Fibroblast of the aortic adventitia (primary cell): ENCODE results near the gene ZNF132. TPM values are rescaled to one million over a fixed set of nuclear protein-coding genes. Genes with fewer than 3 reads are reported as not detected.
A peak's percentile ranks its signal among the peaks of the same experiment; 100 is the strongest.

Experiments used
- DNase-seq: peaks from one replicate; pipeline ENCODE4 v3.0.0-alpha.2; 2010; ENCODE audit warnings: low read depth
- H3K4me3 ChIP-seq: 2 replicates; pipeline ENCODE4 v1.5.1; 2011; ENCODE audit warnings: low read depth, mild to moderate bottlenecking, control low read depth, low read length, moderate library complexity
- CTCF ChIP-seq: IDR thresholded peaks from 2 replicates; pipeline ENCODE4 v1.5.1; 2011; ENCODE audit warnings: mild to moderate bottlenecking, low read length, control low read depth, inconsistent platforms; ENCODE audit not compliant: insufficient read depth
- total RNA-seq: library from RNA; depleted of rRNA; stranded (reverse); fragments of >200 nt; gene quantifications from 2 replicates; pipeline ENCODE4 v1.2.3, GENCODE V29; 2012; ENCODE audit warnings: low replicate concordance

ZNF132 gene
- total RNA-seq, 1 donor = 10.8 TPM

DNA sequence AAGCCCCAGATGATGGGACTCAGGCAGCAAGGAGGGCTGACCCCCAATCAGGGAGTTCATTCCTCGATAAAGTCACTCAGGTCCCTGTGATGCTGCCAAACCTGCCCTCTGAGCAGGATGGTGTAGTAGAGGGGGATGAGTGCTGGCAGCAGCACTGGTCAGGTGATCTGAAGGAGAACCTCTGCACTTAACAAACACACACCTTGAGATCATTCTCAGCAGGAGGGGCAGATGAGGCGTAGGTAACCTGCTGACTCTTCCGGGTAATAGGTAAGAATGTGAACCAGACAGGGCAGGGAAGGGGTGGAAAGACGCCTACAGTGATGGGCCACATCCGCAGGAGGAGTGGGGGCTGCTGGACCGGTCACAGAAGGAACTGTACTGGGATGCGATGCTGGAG lies 39.4 kb upstream of the ZNF132 start:
- DNase-seq = no peak
- TF ChIP-seq CTCF = no peak
- H3K4me3 ChIP-seq = no peak overlapping the region

GRCh38 chr19:58477871-58478270 lies 37.9 kb upstream of the ZNF132 start:
- H3K4me3 ChIP-seq = no peak overlapping the region
- no peak for TF ChIP-seq CTCF
- DNase-seq = no peak

DNA sequence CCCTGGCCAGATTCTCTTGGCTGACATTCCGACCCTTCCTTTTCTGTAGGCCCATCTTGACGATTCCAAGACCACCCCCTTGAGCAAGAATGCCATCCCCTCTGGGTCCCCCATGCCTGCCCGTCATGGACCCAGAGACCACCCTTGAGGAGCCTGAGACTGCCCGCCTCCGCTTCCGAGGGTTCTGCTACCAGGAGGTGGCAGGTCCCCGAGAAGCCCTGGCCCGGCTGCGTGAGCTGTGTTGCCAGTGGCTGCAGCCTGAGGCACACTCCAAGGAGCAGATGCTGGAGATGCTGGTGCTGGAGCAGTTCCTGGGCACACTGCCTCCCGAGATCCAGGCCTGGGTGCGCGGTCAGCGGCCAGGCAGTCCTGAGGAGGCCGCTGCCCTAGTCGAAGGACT lies 37.2 kb upstream of the ZNF132 start:
- no peak for TF ChIP-seq CTCF
- H3K4me3 ChIP-seq = peak overlapping the region; percentile 74
- DNase-seq = no peak

DNA sequence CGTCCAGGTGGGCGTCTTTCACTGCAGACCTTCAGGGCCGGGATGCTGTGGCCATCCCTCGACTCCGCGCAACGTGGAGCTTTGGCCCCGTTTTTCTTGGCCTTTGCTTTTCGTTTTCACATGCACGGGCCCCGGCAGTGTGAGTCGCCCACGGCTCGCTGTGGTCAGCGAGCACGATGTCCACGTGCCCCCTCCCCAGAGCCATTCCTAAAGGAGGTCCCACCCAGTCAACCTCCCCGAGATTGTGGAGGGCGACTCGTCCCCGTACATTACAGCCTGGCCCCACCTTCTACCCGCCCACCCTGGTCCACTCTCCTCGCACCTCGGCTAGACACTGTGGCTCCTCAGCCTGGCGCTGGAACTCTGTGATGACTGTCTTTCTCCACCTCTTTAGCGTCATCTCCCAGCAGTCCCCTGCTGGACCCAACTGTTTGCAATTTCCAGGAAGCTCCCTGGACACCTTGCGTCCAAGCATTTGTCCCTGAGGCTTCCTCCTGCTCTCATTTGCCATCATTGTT lies 36.6 kb upstream of the ZNF132 start:
- H3K4me3 ChIP-seq = peak overlapping the region; percentile 74
- DNase-seq = peak; percentile 19
- no peak for TF ChIP-seq CTCF

DNA sequence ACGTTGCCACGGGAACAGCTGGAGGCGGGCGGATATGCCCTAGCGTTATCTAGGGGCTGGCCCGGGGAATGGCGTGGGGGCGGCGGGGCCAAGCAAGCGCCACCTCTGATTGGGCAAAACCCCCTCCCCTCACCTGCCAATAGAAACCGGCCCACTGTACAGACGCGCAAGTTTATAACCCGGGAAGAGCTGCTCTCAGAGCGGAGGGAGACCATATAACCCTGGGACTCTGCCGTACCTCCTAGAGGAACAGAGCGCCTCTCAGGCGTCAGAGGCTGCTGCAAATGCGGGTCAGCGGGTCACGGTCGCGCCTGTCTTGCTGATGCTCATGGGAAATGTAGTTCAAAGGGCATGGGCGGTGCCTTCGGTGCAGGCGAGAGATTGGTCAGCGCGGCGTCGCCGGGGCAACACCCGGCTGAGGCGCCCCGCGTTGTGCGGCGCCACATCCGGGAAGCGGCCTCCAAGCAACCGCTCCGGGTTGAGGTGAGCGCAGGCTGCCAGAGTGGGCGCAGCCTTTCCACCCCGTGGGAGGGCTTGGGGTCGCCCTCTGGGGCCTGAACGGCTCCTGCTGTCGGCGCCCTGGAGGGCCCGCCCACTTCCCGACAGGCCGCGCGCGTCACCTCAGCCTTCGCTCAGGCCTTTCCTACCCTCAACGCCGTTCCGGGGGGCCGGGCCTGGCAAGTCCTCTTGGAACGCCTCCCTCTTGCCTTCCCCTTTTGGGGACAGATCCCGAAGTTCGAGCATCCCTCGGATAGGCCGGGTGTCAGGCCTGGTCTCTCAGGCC lies 36.0 kb upstream of the ZNF132 start, which contains the start of gene ZNF446:
Gene ZNF446, plus strand, starts transcription at position 639 of the 784 bp plus-strand sequence. CDS start 867 bp downstream, outside the sequence.
- peak; percentile 97 for DNase-seq

DNA sequence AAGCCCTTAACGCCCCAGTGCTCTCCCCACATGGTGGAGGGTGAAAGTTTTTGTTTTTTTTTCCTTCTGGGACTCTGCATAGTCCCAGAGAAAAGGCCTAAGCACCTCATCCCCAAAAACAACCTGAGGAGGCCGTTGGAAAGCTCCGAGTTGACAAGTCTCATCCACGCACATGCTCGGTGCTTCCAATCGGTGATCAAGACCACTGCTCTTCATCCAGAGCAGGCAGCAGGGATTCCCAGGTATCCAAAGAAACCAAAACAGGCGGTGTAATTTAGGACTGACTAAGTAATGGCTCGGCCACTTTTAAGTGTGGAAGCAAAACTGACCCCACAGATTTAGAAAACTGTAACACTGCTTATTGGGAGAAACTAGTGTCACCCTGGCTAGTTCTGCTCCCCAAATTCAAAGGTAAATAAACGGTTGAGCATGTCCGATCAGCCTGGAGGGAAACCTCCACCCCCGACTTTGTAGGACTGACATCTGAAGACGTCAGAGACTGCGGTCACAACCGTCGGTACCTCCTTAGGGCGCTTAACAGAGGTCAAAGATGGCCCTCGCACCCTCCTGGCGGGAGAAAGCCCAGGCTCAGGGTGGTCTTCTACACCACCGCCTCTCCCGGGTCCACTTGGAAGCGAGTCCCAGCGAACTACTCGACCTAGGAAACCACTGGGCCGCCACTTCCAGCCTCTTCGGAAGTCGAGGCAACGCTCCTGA lies 35.2 kb upstream of the ZNF132 start:
- no peak for DNase-seq

More for the DNA sequence above, 36.0 kb upstream of the ZNF132 start, which contains the start of gene ZNF446:
- no peak for TF ChIP-seq CTCF
- peak within 1 kb of the TSS; percentile 74 for H3K4me3 ChIP-seq

More for the DNA sequence above, 35.2 kb upstream of the ZNF132 start:
- TF ChIP-seq CTCF = no peak
- peak overlapping the region; percentile 74 for H3K4me3 ChIP-seq
